IMR-90 (cell line): ENCODE data around the gene PIAS1. TPM values are rescaled to one million over a fixed set of nuclear protein-coding genes. Genes with fewer than 3 reads are reported as not detected.

Experiments
- ATAC-seq: fragments of 200-7000 bp; cut with Tn5 transposase; 2 replicates; pipeline ENCODE4 v1.9.1; 2020; ENCODE audit warnings: low read depth, mild to moderate bottlenecking, moderate library complexity
- BruUV-seq: library from RNA; stranded (reverse); fragments of 400-500 nt; replicated peaks from 2 replicates; lab custom pipeline; 2021; lab: Mats Ljungman, UMichigan
- CTCF ChIA-PET: fragments of 300-600 bp; formaldehyde crosslinking; extraction: SDS; loops from one replicate; lab custom pipeline; 2021; ENCODE audit warnings: antibody characterized with exemption; lab: Yijun Ruan, JAX
- POLR2A ChIA-PET: fragments of 300-600 bp; sonication (Branson Sonifier 250); formaldehyde crosslinking; loops from one replicate; lab custom pipeline; 2022; ENCODE audit warnings: antibody characterized with exemption; ENCODE audit not compliant: unreplicated experiment; lab: Charles Lee
- DNase-seq: peaks from one replicate; pipeline ENCODE4 v3.0.0; 2013
- H2AFZ ChIP-seq: replicated peaks from 2 replicates; pipeline ENCODE3; 2013; ENCODE audit warnings: low read length, mild to moderate bottlenecking; ENCODE audit not compliant: poor library complexity
- H2AK5ac ChIP-seq: 2 replicates; pipeline ENCODE4 v1.6.1; 2013; ENCODE audit warnings: low read depth, low read length, inconsistent platforms
- H2AK9ac ChIP-seq: replicated peaks from 2 replicates; pipeline ENCODE3; 2013; ENCODE audit warnings: mild to moderate bottlenecking, low read depth, low read length, moderate library complexity; ENCODE audit not compliant: poor library complexity
- H2BK120ac ChIP-seq: 2 replicates; pipeline ENCODE4 v1.6.1; 2013; ENCODE audit warnings: low read depth, low read length, inconsistent platforms
- H2BK15ac ChIP-seq: 3 replicates; pipeline ENCODE4 v1.6.1; 2013; ENCODE audit warnings: low read depth, low read length, inconsistent platforms
- H2BK20ac ChIP-seq: 2 replicates; pipeline ENCODE4 v1.6.1; 2013; ENCODE audit warnings: low read depth, mild to moderate bottlenecking, inconsistent platforms, low read length, moderate library complexity
- H2BK5ac ChIP-seq: 2 replicates; pipeline ENCODE4 v1.6.1; 2013; ENCODE audit warnings: mild to moderate bottlenecking, low read depth, low read length, inconsistent platforms; ENCODE audit not compliant: poor library complexity, severe bottlenecking
- H3K14ac ChIP-seq: replicated peaks from 2 replicates; pipeline ENCODE4 v1.6.1; 2013; ENCODE audit warnings: low read depth, low read length, inconsistent platforms
- H3K18ac ChIP-seq: 2 replicates; pipeline ENCODE4 v1.6.1; 2013; ENCODE audit warnings: low read depth, low read length, control low read depth
- H3K23ac ChIP-seq: 2 replicates; pipeline ENCODE4 v1.6.1; 2013; ENCODE audit warnings: low read depth, low read length, inconsistent platforms
- H3K27ac ChIP-seq: 2 replicates; pipeline ENCODE4 v1.5.1; 2013; ENCODE audit warnings: mild to moderate bottlenecking, control low read depth, low read length; ENCODE audit not compliant: insufficient read depth
- H3K27me3 ChIP-seq: 2 replicates; pipeline ENCODE4 v1.6.1; 2013; ENCODE audit warnings: low read length; ENCODE audit not compliant: control insufficient read depth, insufficient read depth
- H3K36me3 ChIP-seq: 2 replicates; pipeline ENCODE4 v1.6.1; 2013; ENCODE audit warnings: low read length, mixed read lengths; ENCODE audit not compliant: control insufficient read depth, insufficient read depth
- H3K4ac ChIP-seq: 2 replicates; pipeline ENCODE4 v1.6.1; 2013; ENCODE audit warnings: low read depth, low read length, inconsistent platforms
- H3K4me1 ChIP-seq: 2 replicates; pipeline ENCODE4 v1.6.1; 2013; ENCODE audit warnings: low read length, mixed read lengths; ENCODE audit not compliant: control insufficient read depth, insufficient read depth
- H3K4me2 ChIP-seq: 2 replicates; pipeline ENCODE4 v1.6.1; 2013; ENCODE audit warnings: low read depth, mild to moderate bottlenecking, control low read depth, low read length, moderate library complexity
- H3K4me3 ChIP-seq: 2 replicates; pipeline ENCODE4 v1.5.1; 2013; ENCODE audit warnings: low read depth, mild to moderate bottlenecking, control low read depth, low read length, moderate library complexity; ENCODE audit not compliant: insufficient read depth
- H3K56ac ChIP-seq: 2 replicates; pipeline ENCODE4 v1.6.1; 2013; ENCODE audit warnings: low read length, inconsistent platforms; ENCODE audit not compliant: insufficient read depth; ENCODE audit errors: extremely low read depth
- H3K79me1 ChIP-seq, 2 experiments: 2 replicates each; pipeline ENCODE4 v1.6.1; 2013; ENCODE audit warnings: low read length in 2 of 2, inconsistent platforms in 1 of 2, low read depth in 1 of 2
- H3K9ac ChIP-seq: 2 replicates; pipeline ENCODE4 v1.6.1; 2013; ENCODE audit warnings: low read depth, low read length, control low read depth
- H3K9me1 ChIP-seq: 2 replicates; pipeline ENCODE4 v1.6.1; 2013; ENCODE audit warnings: low read length, inconsistent platforms; ENCODE audit not compliant: insufficient read depth
- H3K9me3 ChIP-seq: 2 replicates; pipeline ENCODE4 v1.6.1; 2013; ENCODE audit warnings: low read length; ENCODE audit not compliant: control insufficient read depth, insufficient read depth
- H4K20me1 ChIP-seq: 2 replicates; pipeline ENCODE4 v1.6.1; 2013; ENCODE audit warnings: low read length, inconsistent platforms; ENCODE audit not compliant: insufficient read depth
- H4K5ac ChIP-seq: 2 replicates; pipeline ENCODE4 v1.6.1; 2013; ENCODE audit warnings: mild to moderate bottlenecking, low read depth, low read length, control low read depth
- H4K8ac ChIP-seq, 2 experiments: 2 replicates each; pipeline ENCODE4 v1.6.1; 2013; ENCODE audit warnings: low read depth in 2 of 2, low read length in 2 of 2, control low read depth in 1 of 2, inconsistent platforms in 1 of 2
- H4K91ac ChIP-seq: 2 replicates; pipeline ENCODE4 v1.6.1; 2013; ENCODE audit warnings: low read depth, low read length, inconsistent platforms; ENCODE audit not compliant: insufficient read depth
- CEBPB ChIP-seq: IDR thresholded peaks from 2 replicates; pipeline ENCODE4 v1.6.1; 2012; ENCODE audit warnings: low read depth, low read length, improper control_type of control experiment
- CHD1 ChIP-seq: IDR thresholded peaks from 2 replicates; pipeline ENCODE4 v1.6.1; 2012; ENCODE audit warnings: low read depth, low read length, improper control_type of control experiment
- FOS ChIP-seq: fragments of 150-350 bp; IDR thresholded peaks from 2 replicates; pipeline ENCODE4 v1.6.1; 2016; ENCODE audit warnings: low read depth, low read length
- MAFK ChIP-seq: IDR thresholded peaks from 2 replicates; pipeline ENCODE4 v1.6.1; 2012; ENCODE audit warnings: low read depth, low read length, improper control_type of control experiment
- MAZ ChIP-seq: IDR thresholded peaks from 2 replicates; pipeline ENCODE4 v1.6.1; 2012; ENCODE audit warnings: low read depth, mild to moderate bottlenecking, low read length, improper control_type of control experiment, moderate library complexity, borderline replicate concordance
- MXI1 ChIP-seq: IDR thresholded peaks from 2 replicates; pipeline ENCODE4 v1.6.1; 2012; ENCODE audit warnings: low read depth, mild to moderate bottlenecking, low read length, moderate library complexity, borderline replicate concordance
- POLR2A ChIP-seq: IDR thresholded peaks from 2 replicates; pipeline ENCODE4 v1.6.1; 2012; ENCODE audit warnings: mild to moderate bottlenecking, low read depth, low read length
- RAD21 ChIP-seq: IDR thresholded peaks from 2 replicates; pipeline ENCODE4 v1.6.1; 2012; ENCODE audit warnings: low read length, improper control_type of control experiment
- RCOR1 ChIP-seq: IDR thresholded peaks from 2 replicates; pipeline ENCODE4 v1.6.1; 2012; ENCODE audit warnings: mild to moderate bottlenecking, low read length, improper control_type of control experiment; ENCODE audit not compliant: insufficient replicate concordance
- RFX5 ChIP-seq: IDR thresholded peaks from 2 replicates; pipeline ENCODE4 v1.8.0; 2012; ENCODE audit warnings: low read depth, mild to moderate bottlenecking, low read length, moderate library complexity
- SMC3 ChIP-seq: fragments of 150-350 bp; IDR thresholded peaks from 2 replicates; pipeline ENCODE4 v1.6.1; 2016; ENCODE audit warnings: low read depth, mild to moderate bottlenecking, antibody characterized with exemption, low read length, moderate library complexity
- USF2 ChIP-seq: fragments of 150-350 bp; IDR thresholded peaks from 2 replicates; pipeline ENCODE4 v1.6.1; 2017; ENCODE audit warnings: mild to moderate bottlenecking, antibody characterized with exemption, low read length, low read depth
- WGBS, 2 experiments: methylation state at CpG; one replicate each; pipeline versions ENCODE4 v1.1.5 to v1.1.7; 2013; ENCODE audit warnings: missing lambda C conversion rate in 2 of 2; ENCODE audit not compliant: insufficient read length in 1 of 2; ENCODE audit errors: extremely low coverage in 2 of 2; 5-methylcytosine and 5-hydroxymethylcytosine counted together
- dilution Hi-C: fragments of 300-500 bp; cut with HindIII; formaldehyde crosslinking; loops from one replicate; pipeline ENCODE4 v1.14.3; 2018; ENCODE audit warnings: low sequenced_read_pairs; ENCODE audit not compliant: unreplicated experiment
- in situ Hi-C: fragments of 300-500 bp; cut with MboI; formaldehyde crosslinking; loops from 3 replicates; pipeline ENCODE4 v1.14.3; 2019; ENCODE audit warnings: low sequenced_read_pairs, inconsistent platforms, mixed read lengths
- intact Hi-C: fragments of 100-400 bp; cut with micrococcal nuclease; formaldehyde crosslinking; loops from 2 replicates; pipeline ENCODE4 v1.10.0; 2022
- polyA plus RNA-seq, 3 experiments: library from polyadenylated mRNA; depleted of rRNA; stranded (reverse); fragments of >200 nt; gene quantifications; 2 replicates each; pipeline ENCODE4 v1.2.3, GENCODE V29; 2012; ENCODE audit warnings: low replicate concordance in 1 of 3
- total RNA-seq: library from RNA; depleted of rRNA; stranded (reverse); fragments of >200 nt; gene quantifications from 2 replicates; pipeline ENCODE4 v1.2.3, GENCODE V29; 2012
- TF ChIP-seq, protein P1 (sequence below): conservative IDR thresholded peaks from 2 replicates; pipeline ENCODE4 v1.5.1; 2012; ENCODE audit warnings: mild to moderate bottlenecking, low read depth, low read length, improper control_type of control experiment

The PIAS1 gene
- total and polyA plus RNA-seq, 2 of the 4 experiments (the other 2 are of a cell fraction): 20.0 to 63.6 TPM

DNA sequence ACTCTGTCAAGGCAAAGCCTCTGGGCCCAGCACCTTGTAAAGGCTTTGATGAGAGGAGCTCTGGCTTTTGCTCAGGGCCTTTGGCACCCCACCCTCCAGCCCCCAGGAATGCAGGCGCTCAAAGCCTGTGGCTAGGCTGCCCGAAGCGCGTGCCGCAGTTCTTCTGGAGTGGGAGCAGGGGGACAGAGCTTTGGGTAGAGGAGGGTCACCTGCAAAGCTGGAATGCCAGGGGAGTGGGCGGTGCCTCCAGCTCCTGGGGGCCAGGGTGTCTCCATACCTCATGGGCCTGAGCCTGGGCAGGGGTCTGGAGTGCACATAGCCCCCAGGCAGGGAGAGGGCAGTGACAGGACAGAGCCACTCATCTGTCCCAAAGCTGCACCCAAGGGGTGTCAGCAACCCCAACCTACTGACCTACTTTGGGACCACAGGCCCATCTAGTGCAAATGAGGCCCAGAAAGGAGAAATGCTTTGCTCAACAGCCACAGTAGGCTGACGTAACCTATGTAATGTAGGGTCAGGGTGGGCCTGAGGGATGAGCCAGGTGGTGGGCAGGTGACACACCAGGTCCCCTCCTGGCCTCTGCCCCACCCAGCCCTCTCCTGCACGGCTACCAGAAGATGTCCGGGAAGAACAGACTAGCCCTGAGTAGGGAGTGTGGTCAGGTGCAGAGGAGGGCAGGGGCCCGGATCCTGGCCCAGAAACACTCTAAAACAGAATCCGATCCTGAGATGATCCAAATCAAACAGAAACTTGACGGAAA is 153.2 kb downstream of the PIAS1 start (continued):
- TF ChIP-seq RAD21: no peak

DNA sequence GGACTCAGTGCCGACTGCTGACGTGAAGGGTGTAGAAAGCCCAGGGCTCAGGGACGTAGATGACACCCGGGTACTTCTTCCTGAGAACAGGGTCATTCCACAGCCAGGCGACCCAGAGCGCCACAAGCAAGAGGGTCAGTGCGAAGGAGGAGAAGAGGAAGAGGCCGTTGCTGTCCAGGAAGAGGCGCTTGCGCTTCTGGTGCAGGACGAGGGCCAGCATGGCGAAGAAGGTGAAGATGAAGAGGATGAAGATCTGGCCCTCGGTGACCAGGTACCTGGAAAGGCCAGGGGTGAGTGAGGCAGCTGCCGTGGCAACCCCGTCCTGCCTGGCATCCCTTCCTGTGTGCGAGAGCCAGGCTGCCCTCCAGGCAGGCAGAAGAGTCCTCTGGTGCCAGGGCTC is 154.0 kb downstream of the PIAS1 start:
- Histone ChIP-seq H3K9me3 (no peaks in the 10 kb centered on the region), H3K56ac (no peak overlapping the region), H3K4me3 (no peak overlapping the region), H2AK5ac (no peak overlapping the region), H3K27me3 (no peaks in the 10 kb centered on the region), H3K4me2 (no peak overlapping the region), H4K20me1 (peaks cover 5% of the 10 kb centered on the region; the same call in 1 of the 2 replicates), H4K5ac (no peak overlapping the region), H2BK5ac (no peak overlapping the region), H3K9me1 (no peaks in the 10 kb centered on the region; the same call in 1 of the 2 replicates), H3K4ac (no peak overlapping the region), H4K8ac (no peak overlapping the region), H3K18ac (no peak overlapping the region), H3K9ac (no peak overlapping the region), H2AK9ac (no peak overlapping the region), H2BK120ac (no peak overlapping the region), H4K91ac (no peak overlapping the region), H2AFZ (no peak overlapping the region), H3K79me1 (peaks cover 0 to 36% of the 10 kb centered on the region in 2 experiments; a peak in 2 of 4 replicates), H2BK20ac (no peak overlapping the region), H3K27ac (no peak overlapping the region), H3K14ac (no peak overlapping the region), H3K23ac (no peak overlapping the region), H3K36me3 (0 out of 2 replicates have a peak, but pooled peaks cover 2% of the 10 kb centered on the region), H3K4me1 (peaks cover 6% of the 10 kb centered on the region; the same call in 1 of the 2 replicates), H2BK15ac (no peak overlapping the region)
- in situ Hi-C loops: no loop called here
- ChIA-PET CTCF (no interaction called here), POLR2A (no interaction called here)
- 97% methylated on average over 12 of the region's 16 CpGs; no CpG with 5 or more reads in 1 of the 2 experiments for WGBS, 2 experiments
- ATAC-seq (no peak), DNase-seq (no peak)
- BruUV-seq: no TSS peak
- intact Hi-C loops: no loop called here
- dilution Hi-C loops: no loop called here
- no peak for TF ChIP-seq RAD21
- no peak for TF ChIP-seq CHD1
- no peak for TF ChIP-seq RCOR1
- no peak for TF ChIP-seq CEBPB
- TF ChIP-seq FOS: no peak
- TF ChIP-seq MXI1: no peak
- TF ChIP-seq, protein P1, sequence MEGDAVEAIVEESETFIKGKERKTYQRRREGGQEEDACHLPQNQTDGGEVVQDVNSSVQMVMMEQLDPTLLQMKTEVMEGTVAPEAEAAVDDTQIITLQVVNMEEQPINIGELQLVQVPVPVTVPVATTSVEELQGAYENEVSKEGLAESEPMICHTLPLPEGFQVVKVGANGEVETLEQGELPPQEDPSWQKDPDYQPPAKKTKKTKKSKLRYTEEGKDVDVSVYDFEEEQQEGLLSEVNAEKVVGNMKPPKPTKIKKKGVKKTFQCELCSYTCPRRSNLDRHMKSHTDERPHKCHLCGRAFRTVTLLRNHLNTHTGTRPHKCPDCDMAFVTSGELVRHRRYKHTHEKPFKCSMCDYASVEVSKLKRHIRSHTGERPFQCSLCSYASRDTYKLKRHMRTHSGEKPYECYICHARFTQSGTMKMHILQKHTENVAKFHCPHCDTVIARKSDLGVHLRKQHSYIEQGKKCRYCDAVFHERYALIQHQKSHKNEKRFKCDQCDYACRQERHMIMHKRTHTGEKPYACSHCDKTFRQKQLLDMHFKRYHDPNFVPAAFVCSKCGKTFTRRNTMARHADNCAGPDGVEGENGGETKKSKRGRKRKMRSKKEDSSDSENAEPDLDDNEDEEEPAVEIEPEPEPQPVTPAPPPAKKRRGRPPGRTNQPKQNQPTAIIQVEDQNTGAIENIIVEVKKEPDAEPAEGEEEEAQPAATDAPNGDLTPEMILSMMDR: no peak
- no peak for TF ChIP-seq SMC3
- TF ChIP-seq MAZ: no peak
- no peak for TF ChIP-seq MAFK
- TF ChIP-seq RFX5: no peak
- TF ChIP-seq POLR2A: no peak
- TF ChIP-seq USF2: no peak
